Endothelial cell of umbilical vein (primary cell): ENCODE results near the gene ZMAT5. TPM values are rescaled to one million over a fixed set of nuclear protein-coding genes. Genes with fewer than 3 reads are reported as not detected.

Source experiments
- BruUV-seq: library from RNA; stranded (reverse); fragments of 400-500 nt; replicated peaks from 2 replicates; lab custom pipeline; 2021; lab: Mats Ljungman, UMichigan
- CTCF ChIA-PET: fragments of 300-600, 350-600 bp; sonication (Branson Sonifier 250); formaldehyde crosslinking; loops from one replicate; lab custom pipeline; 2021; ENCODE audit warnings: antibody characterized with exemption, inconsistent platforms; lab: Charles Lee
- POLR2A ChIA-PET: fragments of 300-600, 350-600 bp; sonication (Branson Sonifier 250); formaldehyde crosslinking; loops from one replicate; lab custom pipeline; 2021; ENCODE audit warnings: antibody characterized with exemption, inconsistent platforms; lab: Charles Lee
- DNase-seq: peaks from one replicate; pipeline ENCODE4 v3.0.0-alpha.2; 2011; ENCODE audit warnings: low read depth, low spot score
- FAIRE-seq: peaks from 2 replicates; lab custom pipeline; 2011; peaks lifted over from hg19 to GRCh38; lab: Jason Lieb, UNC
- H2AFZ ChIP-seq: 2 replicates; pipeline ENCODE4 v1.6.0; 2012; ENCODE audit warnings: low read depth, low read length, control low read depth, inconsistent platforms
- H3K27ac ChIP-seq: 2 replicates; pipeline ENCODE4 v1.5.1; 2011; ENCODE audit warnings: low read depth, mild to moderate bottlenecking, control low read depth, low read length, moderate library complexity; ENCODE audit not compliant: insufficient read depth
- H3K27me3 ChIP-seq, 2 experiments: 2 replicates each; pipeline versions ENCODE4 v1.6.0 to v1.6.1; 2011; ENCODE audit warnings: low read length in 2 of 2, mixed read lengths in 1 of 2; ENCODE audit not compliant: control insufficient read depth in 2 of 2, insufficient read depth in 2 of 2
- H3K36me3 ChIP-seq, 2 experiments: 2 replicates in 1 of 2; 3 replicates in 1 of 2; pipeline ENCODE4 v1.5.1; 2011; ENCODE audit warnings: low read length in 2 of 2, mild to moderate bottlenecking in 1 of 2, moderate library complexity in 1 of 2; ENCODE audit not compliant: control insufficient read depth in 2 of 2, insufficient read depth in 2 of 2; ENCODE audit errors: extremely low read depth in 1 of 2
- H3K4me1 ChIP-seq: 3 replicates; pipeline ENCODE4 v1.5.1; 2011; ENCODE audit warnings: mild to moderate bottlenecking, low read length; ENCODE audit not compliant: control insufficient read depth, insufficient read depth; ENCODE audit errors: extremely low read depth
- H3K4me2 ChIP-seq: 2 replicates; pipeline ENCODE4 v1.6.1; 2011; ENCODE audit warnings: low read length, control low read depth, mixed read lengths; ENCODE audit not compliant: insufficient read depth
- H3K4me3 ChIP-seq, 3 experiments: fragments of 200-600 bp in 1 of 3; sonication (generic), shearing (Covaris generic) in 1 of 3; replicated peaks in 1 of 3; 2 replicates each; pipeline ENCODE4 v1.5.1; 2011 to 2016; ENCODE audit warnings: control low read depth in 3 of 3, low read length in 3 of 3, mild to moderate bottlenecking in 2 of 3, inconsistent platforms in 1 of 3, low read depth in 1 of 3, moderate library complexity in 1 of 3; ENCODE audit not compliant: insufficient read depth in 1 of 3
- H3K79me2 ChIP-seq: 2 replicates; pipeline ENCODE4 v1.6.0; 2012; ENCODE audit warnings: low read length, inconsistent platforms; ENCODE audit not compliant: control insufficient read depth, insufficient read depth
- H3K9ac ChIP-seq: replicated peaks from 2 replicates; pipeline ENCODE3; 2011; ENCODE audit warnings: low read length, control low read depth; ENCODE audit not compliant: insufficient read depth; ENCODE audit errors: extremely low read depth
- H3K9me1 ChIP-seq: replicated peaks from 3 replicates; pipeline ENCODE4 v1.6.0; 2011; ENCODE audit warnings: mild to moderate bottlenecking, low read length; ENCODE audit not compliant: control insufficient read depth, insufficient read depth; ENCODE audit errors: extremely low read depth
- H3K9me3 ChIP-seq: replicated peaks from 2 replicates; pipeline ENCODE4 v1.5.1; 2012; ENCODE audit warnings: low read length, inconsistent platforms; ENCODE audit not compliant: control insufficient read depth, insufficient read depth
- H4K20me1 ChIP-seq: replicated peaks from 2 replicates; pipeline ENCODE3; 2011; ENCODE audit warnings: mild to moderate bottlenecking, low read length; ENCODE audit not compliant: control insufficient read depth, insufficient read depth; ENCODE audit errors: extremely low read depth
- CTCF ChIP-seq, 2 donors: IDR thresholded peaks; 1 replicate in 1 of 2; 2 replicates in 1 of 2; pipeline ENCODE4 v1.5.1; 2011; ENCODE audit warnings: low read length in 2 of 2, mild to moderate bottlenecking in 2 of 2, moderate library complexity in 2 of 2, control low read depth in 1 of 2, inconsistent platforms in 1 of 2, low read depth in 1 of 2; ENCODE audit not compliant: insufficient read depth in 1 of 2; ENCODE audit errors: extremely low read depth in 1 of 2
- EZH2 ChIP-seq: IDR thresholded peaks from 2 replicates; pipeline ENCODE4 v1.6.1; 2012; ENCODE audit warnings: borderline replicate concordance, low read depth, mild to moderate bottlenecking, moderate library complexity, low read length, inconsistent platforms; ENCODE audit not compliant: severe bottlenecking
- FOS ChIP-seq: IDR thresholded peaks from 2 replicates; pipeline ENCODE4 v1.6.1; 2011; ENCODE audit warnings: mild to moderate bottlenecking, low read length, moderate library complexity, borderline replicate concordance; ENCODE audit not compliant: insufficient read depth
- GATA2 ChIP-seq: IDR thresholded peaks from 2 replicates; pipeline ENCODE4 v1.7.0; 2011; ENCODE audit warnings: low read depth, mild to moderate bottlenecking, moderate library complexity, mixed read lengths, low read length; ENCODE audit not compliant: insufficient read length, insufficient read depth
- MAX ChIP-seq: IDR thresholded peaks from 2 replicates; pipeline ENCODE4 v1.6.1; 2011; ENCODE audit not compliant: insufficient read depth, insufficient read length
- POLR2A ChIP-seq: IDR thresholded peaks from 2 replicates; pipeline ENCODE4 v1.6.1; 2012; ENCODE audit warnings: low read depth, mild to moderate bottlenecking, control low read depth, low read length
- POLR2AphosphoS5 ChIP-seq: IDR thresholded peaks from 2 replicates; pipeline ENCODE4 v1.6.1; 2012; ENCODE audit warnings: low read depth, mild to moderate bottlenecking, control low read depth, low read length, moderate library complexity; ENCODE audit not compliant: insufficient read depth
- dilution Hi-C: fragments of 300-500 bp; cut with MboI; formaldehyde crosslinking; loops from one replicate; pipeline ENCODE4 v1.15.0; 2019; ENCODE audit warnings: low sequenced_read_pairs; ENCODE audit not compliant: extremely low pct_ligation_motif_present
- intact Hi-C: fragments of 100-400 bp; cut with micrococcal nuclease; formaldehyde crosslinking; loops from one replicate; pipeline ENCODE4 v1.10.0; 2022
- polyA plus RNA-seq, 4 experiments: library from polyadenylated mRNA; depleted of rRNA in 3 of 4; stranded (reverse) in 3 of 4; unstranded in 1 of 4; fragments of >200 nt; gene quantifications; 2 replicates each; pipeline versions ENCODE4 v1.2.1 to v1.2.3, GENCODE V29; 2011 to 2012; ENCODE audit warnings: missing spikeins in 1 of 4
- total RNA-seq: library from RNA; stranded (reverse); gene quantifications from 2 replicates; pipeline ENCODE4 v1.2.3, GENCODE V29; 2021

The ZMAT5 gene
- total and polyA plus RNA-seq, 2 donors (not counting 3 experiments of a cell fraction or from before 2014, with no cell fraction given) = 24.9 to 43.6 TPM

- BruUV-seq = no TSS peak
- POLR2A ChIA-PET = no interaction called here
- Histone ChIP-seq H3K9me3 (no peaks in the 10 kb centered on the region), H3K27ac (no peak overlapping the region), H3K9ac (no peak overlapping the region), H3K36me3 (no peaks in the 10 kb centered on the region), H3K4me2 (no peak overlapping the region), H3K4me3 (no peak overlapping the region), H4K20me1 (no peaks in the 10 kb centered on the region), H2AFZ (no peak overlapping the region), H3K9me1 (no peaks in the 10 kb centered on the region), H3K79me2 (no peaks in the 10 kb centered on the region), H3K4me1 (no peaks in the 10 kb centered on the region), H3K27me3 (peaks cover 1 to 3% of the 10 kb centered on the region in 2 experiments)
- FAIRE-seq = no peak
- TF ChIP-seq MAX = no peak
- TF ChIP-seq FOS = no peak
- no peak for TF ChIP-seq POLR2AphosphoS5
- TF ChIP-seq POLR2A = no peak
- no peak for TF ChIP-seq CTCF (IDR thresholded peaks at IDR 0.05; ENCODE audit: extremely low read depth in 1 of 2, insufficient read depth in 1 of 2, low read depth in 1 of 2, low read length in 2 of 2)
- no peak for TF ChIP-seq GATA2
- TF ChIP-seq EZH2 = no peak
- DNase-seq = no peak
- CTCF ChIA-PET = no interaction called here
- intact Hi-C loops (loop anchor here (10.0 kb wide), 1 partner anchor 238 kb away; no protein-coding TSS in a partner anchor), dilution Hi-C loops (no loop called here)
Observed at GRCh38 chr22:29713156-29713727, 53.6 kb downstream of the ZMAT5 start.
